GM19239 (cell line): ENCODE data around the gene LRP11.
A peak's percentile ranks its signal among the peaks of the same experiment; 100 is the strongest.

ENCODE experiments used
- DNase-seq: peaks from one replicate; pipeline ENCODE4 v3.0.0; 2011; ENCODE audit warnings: low spot score; ENCODE audit not compliant: insufficient read length
- FAIRE-seq: peaks from 2 replicates; lab custom pipeline; 2011; peaks lifted over from hg19 to GRCh38; lab: Jason Lieb, UNC

The LRP11 gene

GRCh38 chr6:149821492-149821891, 42.7 kb downstream of the LRP11 start:
- DNase-seq (no peak), FAIRE-seq (no peak)

GRCh38 chr6:149820506-149820905, 43.7 kb downstream of the LRP11 start:
- DNase-seq (no peak), FAIRE-seq (peak; percentile 52)

- no peak for DNase-seq
- FAIRE-seq = no peak
Observed at GRCh38 chr6:149815788-149816187, 48.4 kb downstream of the LRP11 start.

GRCh38 chr6:149813351-149813750, 50.8 kb downstream of the LRP11 start:
- no peak for FAIRE-seq
- no peak for DNase-seq

- DNase-seq = no peak
- no peak for FAIRE-seq
Observed at GRCh38 chr6:149809798-149810197, 54.4 kb downstream of the LRP11 start.

- DNase-seq = no peak
- FAIRE-seq = no peak
Observed at GRCh38 chr6:149806127-149806526, 58.0 kb downstream of the LRP11 start.

GRCh38 chr6:149783551-149783950, 80.6 kb downstream of the LRP11 start:
- DNase-seq (no peak), FAIRE-seq (no peak)

GRCh38 chr6:149782337-149782736, 81.8 kb downstream of the LRP11 start:
- FAIRE-seq (no peak), DNase-seq (no peak)

- FAIRE-seq = no peak
Observed at GRCh38 chr6:149781715-149782114, 82.4 kb downstream of the LRP11 start.

GRCh38 chr6:149779644-149779963, 84.6 kb downstream of the LRP11 start:
- DNase-seq (no peak), FAIRE-seq (no peak)

More at GRCh38 chr6:149781715-149782114, 82.4 kb downstream of the LRP11 start:
- no peak for DNase-seq

GRCh38 chr6:149777624-149778023, 86.5 kb downstream of the LRP11 start:
- FAIRE-seq = no peak
- no peak for DNase-seq

- no peak for FAIRE-seq
- no peak for DNase-seq
Observed at GRCh38 chr6:149771925-149772324, 92.2 kb downstream of the LRP11 start.

GRCh38 chr6:149771185-149771584, 93.0 kb downstream of the LRP11 start:
- FAIRE-seq (no peak), DNase-seq (no peak)

GRCh38 chr6:149769676-149770075, 94.5 kb downstream of the LRP11 start:
- FAIRE-seq = no peak
- no peak for DNase-seq
